K562 (cell line): Measurements from ENCODE around the gene PPY. TPM values are rescaled to one million over a fixed set of nuclear protein-coding genes. Genes with fewer than 3 reads are reported as not detected.

Source experiments
- CAMTA2 ChIP-seq: fragments of 250-450 bp; sonication (Bioruptor Pico); conservative IDR thresholded peaks from 2 replicates; pipeline ENCODE4 v1.5.1; 2022
- ELF1 ChIP-seq: fragments of 200-800 bp; sonication (Bioruptor generic); IDR thresholded peaks from 2 replicates; pipeline ENCODE4 v1.6.1; 2016; ENCODE audit warnings: missing genetic modification characterization, missing compliant biosample characterization
- ESRRA ChIP-seq: fragments of 450-650 bp; IDR thresholded peaks from 2 replicates; pipeline ENCODE4 v1.6.1; 2014; ENCODE audit warnings: low read depth, mild to moderate bottlenecking, moderate library complexity, borderline replicate concordance
- NFIX ChIP-seq: fragments of 250-450 bp; sonication (Bioruptor Pico); IDR thresholded peaks from 2 replicates; pipeline ENCODE4 v1.4.0; 2020; ENCODE audit warnings: low read depth, mild to moderate bottlenecking, moderate library complexity
- PPARD ChIP-seq: fragments of 250-450 bp; sonication (Bioruptor Pico); IDR thresholded peaks from 2 replicates; pipeline ENCODE4 v1.8.0; 2022; ENCODE audit warnings: inconsistent platforms, mild to moderate bottlenecking, moderate library complexity
- SMAD1 ChIP-seq: fragments of 150-350 bp; IDR thresholded peaks from 2 replicates; pipeline ENCODE4 v1.6.1; 2014; ENCODE audit warnings: low read length, low read depth; ENCODE audit not compliant: partially characterized antibody
- YY1 ChIP-seq, 3 experiments: IDR thresholded peaks; 2 replicates each; pipeline ENCODE4 v1.6.1; 2011; ENCODE audit warnings: low read length in 2 of 3, mild to moderate bottlenecking in 2 of 3, moderate library complexity in 2 of 3, borderline replicate concordance in 1 of 3, control low read depth in 1 of 3, low read depth in 1 of 3; ENCODE audit not compliant: insufficient read depth in 3 of 3, insufficient replicate concordance in 2 of 3, control insufficient read depth in 1 of 3, insufficient read length in 1 of 3; ENCODE audit errors: extremely low read depth in 1 of 3
- ZFP1 ChIP-seq: fragments of 450-650 bp; formaldehyde crosslinking; IDR thresholded peaks from 2 replicates; pipeline ENCODE4 v1.4.0; 2020; ENCODE audit warnings: mild to moderate bottlenecking, mixed read lengths
- ZNF165 ChIP-seq: fragments of 250-450 bp; sonication (Bioruptor Pico); IDR thresholded peaks from 2 replicates; pipeline ENCODE4 v1.4.0; 2020; ENCODE audit warnings: borderline replicate concordance
- ZNF707 ChIP-seq: fragments of 250-450 bp; sonication (Bioruptor Pico); conservative IDR thresholded peaks from 2 replicates; pipeline ENCODE4 v1.8.0; 2022; ENCODE audit warnings: inconsistent platforms, mild to moderate bottlenecking, moderate library complexity
- ZSCAN32 ChIP-seq: fragments of 450-650 bp; formaldehyde crosslinking; IDR thresholded peaks from 2 replicates; pipeline ENCODE4 v1.4.0; 2020; ENCODE audit warnings: mild to moderate bottlenecking, moderate library complexity
- polyA plus RNA-seq, 8 experiments: library from polyadenylated mRNA; depleted of rRNA in 4 of 8; stranded (reverse) in 5 of 8; unstranded in 3 of 8; fragments of >200 nt; fragmentation: Nextera tagmentation in 2 of 8; fragmentation: Illumina TruSeq in 1 of 8; extraction: Ambion mirVana in 2 of 8; extraction: Trizol in 1 of 8; gene quantifications; 2 replicates each; pipeline versions ENCODE4 v1.2.1 to v1.2.3, GENCODE V29; 2011 to 2014; ENCODE audit warnings: inconsistent platforms in 1 of 8, missing spikeins in 1 of 8
- total RNA-seq, 7 experiments: library from RNA; depleted of rRNA in 6 of 7; stranded (reverse); fragments of >200 nt in 6 of 7; fragmentation: Illumina TruSeq in 2 of 7; extraction: Trizol in 2 of 7; gene quantifications; 2 replicates each; pipeline versions ENCODE4 v1.2.1 to v1.2.3, GENCODE V29; 2011 to 2021; ENCODE audit warnings: low replicate concordance in 1 of 7
- TF ChIP-seq, protein P1 (sequence below), 2 experiments: IDR thresholded peaks; 2 replicates each; pipeline ENCODE4 v1.6.1; 2011; ENCODE audit warnings: borderline replicate concordance in 1 of 2, control low read depth in 1 of 2, low read depth in 1 of 2, low read length in 1 of 2, mild to moderate bottlenecking in 1 of 2, mixed read lengths in 1 of 2, moderate library complexity in 1 of 2; ENCODE audit not compliant: insufficient read depth in 1 of 2, insufficient read length in 1 of 2, poor library complexity in 1 of 2, severe bottlenecking in 1 of 2; ENCODE audit errors: extremely low read depth in 1 of 2
- TF ChIP-seq, protein P2 (sequence below): fragments of 250-450 bp; sonication (Bioruptor Pico); IDR thresholded peaks from 2 replicates; pipeline ENCODE4 v1.8.0; 2022; ENCODE audit warnings: inconsistent platforms, mild to moderate bottlenecking, moderate library complexity, borderline replicate concordance
- TF ChIP-seq, protein P3 (sequence below), 2 experiments: IDR thresholded peaks; 2 replicates each; pipeline ENCODE4 v1.6.1; 2012; ENCODE audit warnings: improper control_type of control experiment in 2 of 2, low read depth in 2 of 2, low read length in 2 of 2, borderline replicate concordance in 1 of 2
- TF ChIP-seq, protein P4 (sequence below): fragments of 450-650 bp; formaldehyde crosslinking; conservative IDR thresholded peaks from 2 replicates; pipeline ENCODE4 v1.4.0; 2022; ENCODE audit warnings: mild to moderate bottlenecking, missing genetic modification characterization
- TF ChIP-seq, protein P5 (sequence below): fragments of 250-450 bp; sonication (Bioruptor Pico); IDR thresholded peaks from 2 replicates; pipeline ENCODE4 v1.8.0; 2022; ENCODE audit warnings: moderate library complexity, mild to moderate bottlenecking, inconsistent platforms
- TF ChIP-seq, protein P6 (sequence below): sonication (generic); formaldehyde crosslinking; IDR thresholded peaks from 2 replicates; pipeline ENCODE4 v1.8.0; 2022; ENCODE audit warnings: mild to moderate bottlenecking, low read depth, missing genetic modification reagents

The PPY gene
- total and polyA plus RNA-seq, 9 of the 15 experiments (the other 6 are each of a cell fraction or from before 2014, with no cell fraction given): not detected

DNA sequence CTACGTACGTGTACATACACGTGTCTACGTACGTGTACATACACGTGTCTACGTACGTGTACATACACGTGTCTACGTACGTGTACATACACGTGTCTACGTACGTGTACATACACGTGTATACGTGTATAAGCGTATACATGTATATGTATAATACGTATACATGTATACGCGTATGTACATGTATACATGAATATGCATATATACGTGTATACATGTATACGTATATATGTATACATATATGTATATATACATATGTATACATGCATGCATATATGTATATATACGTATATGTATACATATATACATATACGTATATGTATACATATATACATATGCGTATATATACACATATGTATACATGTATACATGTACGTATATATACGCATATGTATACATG lies 33.6 kb upstream of the PPY start (continued):
- no peak for TF ChIP-seq YY1 (IDR thresholded peaks at IDR 0.05; ENCODE audit: borderline replicate concordance in 1 of 3, control insufficient read depth in 1 of 3, extremely low read depth in 1 of 3, insufficient read depth in 3 of 3, insufficient read length in 1 of 3, insufficient replicate concordance in 2 of 3, low read depth in 1 of 3, low read length in 2 of 3)
- TF ChIP-seq, protein P1, sequence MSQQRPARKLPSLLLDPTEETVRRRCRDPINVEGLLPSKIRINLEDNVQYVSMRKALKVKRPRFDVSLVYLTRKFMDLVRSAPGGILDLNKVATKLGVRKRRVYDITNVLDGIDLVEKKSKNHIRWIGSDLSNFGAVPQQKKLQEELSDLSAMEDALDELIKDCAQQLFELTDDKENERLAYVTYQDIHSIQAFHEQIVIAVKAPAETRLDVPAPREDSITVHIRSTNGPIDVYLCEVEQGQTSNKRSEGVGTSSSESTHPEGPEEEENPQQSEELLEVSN (IDR thresholded peaks at IDR 0.05; ENCODE audit: borderline replicate concordance in 1 of 2, extremely low read depth in 1 of 2, insufficient read depth in 1 of 2, insufficient read length in 1 of 2, low read depth in 1 of 2, low read length in 1 of 2, poor library complexity in 1 of 2, severe bottlenecking in 1 of 2): no peak
- TF ChIP-seq ZFP1 (CRISPR knock-in tag): no peak
- no peak for TF ChIP-seq ELF1 (tag)
- no peak for TF ChIP-seq ZSCAN32 (CRISPR knock-in tag)
- TF ChIP-seq, protein P2, sequence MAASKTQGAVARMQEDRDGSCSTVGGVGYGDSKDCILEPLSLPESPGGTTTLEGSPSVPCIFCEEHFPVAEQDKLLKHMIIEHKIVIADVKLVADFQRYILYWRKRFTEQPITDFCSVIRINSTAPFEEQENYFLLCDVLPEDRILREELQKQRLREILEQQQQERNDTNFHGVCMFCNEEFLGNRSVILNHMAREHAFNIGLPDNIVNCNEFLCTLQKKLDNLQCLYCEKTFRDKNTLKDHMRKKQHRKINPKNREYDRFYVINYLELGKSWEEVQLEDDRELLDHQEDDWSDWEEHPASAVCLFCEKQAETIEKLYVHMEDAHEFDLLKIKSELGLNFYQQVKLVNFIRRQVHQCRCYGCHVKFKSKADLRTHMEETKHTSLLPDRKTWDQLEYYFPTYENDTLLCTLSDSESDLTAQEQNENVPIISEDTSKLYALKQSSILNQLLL (CRISPR knock-in tag): peak; percentile 95
- no peak for TF ChIP-seq ZNF165 (CRISPR knock-in tag)
- TF ChIP-seq, protein P3, sequence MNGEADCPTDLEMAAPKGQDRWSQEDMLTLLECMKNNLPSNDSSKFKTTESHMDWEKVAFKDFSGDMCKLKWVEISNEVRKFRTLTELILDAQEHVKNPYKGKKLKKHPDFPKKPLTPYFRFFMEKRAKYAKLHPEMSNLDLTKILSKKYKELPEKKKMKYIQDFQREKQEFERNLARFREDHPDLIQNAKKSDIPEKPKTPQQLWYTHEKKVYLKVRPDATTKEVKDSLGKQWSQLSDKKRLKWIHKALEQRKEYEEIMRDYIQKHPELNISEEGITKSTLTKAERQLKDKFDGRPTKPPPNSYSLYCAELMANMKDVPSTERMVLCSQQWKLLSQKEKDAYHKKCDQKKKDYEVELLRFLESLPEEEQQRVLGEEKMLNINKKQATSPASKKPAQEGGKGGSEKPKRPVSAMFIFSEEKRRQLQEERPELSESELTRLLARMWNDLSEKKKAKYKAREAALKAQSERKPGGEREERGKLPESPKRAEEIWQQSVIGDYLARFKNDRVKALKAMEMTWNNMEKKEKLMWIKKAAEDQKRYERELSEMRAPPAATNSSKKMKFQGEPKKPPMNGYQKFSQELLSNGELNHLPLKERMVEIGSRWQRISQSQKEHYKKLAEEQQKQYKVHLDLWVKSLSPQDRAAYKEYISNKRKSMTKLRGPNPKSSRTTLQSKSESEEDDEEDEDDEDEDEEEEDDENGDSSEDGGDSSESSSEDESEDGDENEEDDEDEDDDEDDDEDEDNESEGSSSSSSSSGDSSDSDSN (IDR thresholded peaks at IDR 0.05; ENCODE audit: borderline replicate concordance in 1 of 2, low read depth in 2 of 2, low read length in 2 of 2): no peak
- TF ChIP-seq NFIX (CRISPR knock-in tag): peak; percentile 58; the same call in 1 of the 2 replicates
- TF ChIP-seq, protein P4, sequence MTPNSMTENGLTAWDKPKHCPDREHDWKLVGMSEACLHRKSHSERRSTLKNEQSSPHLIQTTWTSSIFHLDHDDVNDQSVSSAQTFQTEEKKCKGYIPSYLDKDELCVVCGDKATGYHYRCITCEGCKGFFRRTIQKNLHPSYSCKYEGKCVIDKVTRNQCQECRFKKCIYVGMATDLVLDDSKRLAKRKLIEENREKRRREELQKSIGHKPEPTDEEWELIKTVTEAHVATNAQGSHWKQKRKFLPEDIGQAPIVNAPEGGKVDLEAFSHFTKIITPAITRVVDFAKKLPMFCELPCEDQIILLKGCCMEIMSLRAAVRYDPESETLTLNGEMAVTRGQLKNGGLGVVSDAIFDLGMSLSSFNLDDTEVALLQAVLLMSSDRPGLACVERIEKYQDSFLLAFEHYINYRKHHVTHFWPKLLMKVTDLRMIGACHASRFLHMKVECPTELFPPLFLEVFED (CRISPR knock-in tag): no peak
- TF ChIP-seq SMAD1: no peak
- TF ChIP-seq CAMTA2: no peak
- 0 out of 2 replicates have a peak, but pooled peaks have one; percentile 26 for TF ChIP-seq PPARD (CRISPR knock-in tag)
- TF ChIP-seq, protein P5, sequence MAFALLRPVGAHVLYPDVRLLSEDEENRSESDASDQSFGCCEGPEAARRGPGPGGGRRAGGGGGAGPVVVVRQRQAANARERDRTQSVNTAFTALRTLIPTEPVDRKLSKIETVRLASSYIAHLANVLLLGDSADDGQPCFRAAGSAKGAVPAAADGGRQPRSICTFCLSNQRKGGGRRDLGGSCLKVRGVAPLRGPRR (CRISPR knock-in tag): peak; percentile 10; the same call in 1 of the 2 replicates
- no peak for TF ChIP-seq ESRRA
- TF ChIP-seq ZNF707 (CRISPR knock-in tag): peak; percentile 59
- TF ChIP-seq, protein P6, sequence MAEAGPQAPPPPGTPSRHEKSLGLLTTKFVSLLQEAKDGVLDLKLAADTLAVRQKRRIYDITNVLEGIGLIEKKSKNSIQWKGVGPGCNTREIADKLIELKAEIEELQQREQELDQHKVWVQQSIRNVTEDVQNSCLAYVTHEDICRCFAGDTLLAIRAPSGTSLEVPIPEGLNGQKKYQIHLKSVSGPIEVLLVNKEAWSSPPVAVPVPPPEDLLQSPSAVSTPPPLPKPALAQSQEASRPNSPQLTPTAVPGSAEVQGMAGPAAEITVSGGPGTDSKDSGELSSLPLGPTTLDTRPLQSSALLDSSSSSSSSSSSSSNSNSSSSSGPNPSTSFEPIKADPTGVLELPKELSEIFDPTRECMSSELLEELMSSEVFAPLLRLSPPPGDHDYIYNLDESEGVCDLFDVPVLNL (CRISPR knock-in tag): no peak
